ENCODE results near the gene EYA4. TPM values are rescaled to one million over a fixed set of nuclear protein-coding genes. Genes with fewer than 3 reads are reported as not detected.

EYA4 gene
- total RNA-seq, 1 donor from 2014 or later, result 0.40 TPM

- DNase-seq (no peak), ATAC-seq (ENCODE audit: low read depth) (no peak)
- ChIA-PET CTCF (no interaction called here), POLR2A (no interaction called here)
- intact Hi-C loops (cut with micrococcal nuclease), result no loop called here
- Mint-ChIP-seq H3K27ac (no peak overlapping the region), H3K36me3 (ENCODE audit: low read depth) (no peaks in the 10 kb centered on the region), H3K27me3 (no peaks in the 10 kb centered on the region), H3K9me3 (peaks cover 4% of the 10 kb centered on the region), H3K4me1 (no peaks in the 10 kb centered on the region), H3K4me3 (no peak overlapping the region)
- TF ChIP-seq CTCF (IDR thresholded peaks at IDR 0.05), result no peak
Measured at GRCh38 chr6:133208183-133208755, 32.9 kb upstream of the EYA4 start.

- no peak overlapping the region for H3K4me3 Mint-ChIP-seq
- no peak for TF ChIP-seq CTCF (IDR thresholded peaks at IDR 0.05)
- CTCF ChIA-PET, result no interaction called here
Measured at GRCh38 chr6:133214267-133214666, 26.9 kb upstream of the EYA4 start.

GRCh38 chr6:133218852-133219251 lies 22.3 kb upstream of the EYA4 start:
- no peak for DNase-seq
- H3K9me3 Mint-ChIP-seq, result peaks cover 4% of the 10 kb centered on the region
- ChIA-PET CTCF (no interaction called here), POLR2A (no interaction called here)
- intact Hi-C loops (cut with micrococcal nuclease), result no loop called here
- no peak for TF ChIP-seq CTCF (IDR thresholded peaks at IDR 0.05)
- no peak for ATAC-seq (ENCODE audit: low read depth)
- H3K27ac Mint-ChIP-seq, result no peak overlapping the region
- no peak overlapping the region for H3K4me3 Mint-ChIP-seq
- no peaks in the 10 kb centered on the region for H3K27me3 Mint-ChIP-seq
- H3K36me3 Mint-ChIP-seq (ENCODE audit: low read depth), result no peaks in the 10 kb centered on the region
- no peaks in the 10 kb centered on the region for H3K4me1 Mint-ChIP-seq

More at GRCh38 chr6:133214267-133214666, 26.9 kb upstream of the EYA4 start:
- ATAC-seq (ENCODE audit: low read depth) (no peak), DNase-seq (no peak)
- intact Hi-C loops (cut with micrococcal nuclease), result no loop called here
- Mint-ChIP-seq H3K9me3 (peaks cover 8% of the 10 kb centered on the region), H3K4me1 (no peaks in the 10 kb centered on the region), H3K27ac (no peak overlapping the region), H3K36me3 (ENCODE audit: low read depth) (no peaks in the 10 kb centered on the region), H3K27me3 (no peaks in the 10 kb centered on the region)
- POLR2A ChIA-PET, result no interaction called here

- H3K9me3 Mint-ChIP-seq, result peaks cover 2% of the 10 kb centered on the region
- H3K27ac Mint-ChIP-seq, result no peak overlapping the region
- no peak for ATAC-seq (ENCODE audit: low read depth)
- peaks cover 3% of the 10 kb centered on the region for H3K27me3 Mint-ChIP-seq
- intact Hi-C loops (cut with micrococcal nuclease), result no loop called here
- POLR2A ChIA-PET, result no interaction called here
- H3K4me1 Mint-ChIP-seq, result no peaks in the 10 kb centered on the region
- CTCF ChIA-PET, result no interaction called here
- TF ChIP-seq CTCF (IDR thresholded peaks at IDR 0.05), result no peak
- no peak overlapping the region for H3K4me3 Mint-ChIP-seq
- DNase-seq, result no peak
- no peaks in the 10 kb centered on the region for H3K36me3 Mint-ChIP-seq (ENCODE audit: low read depth)
Measured at GRCh38 chr6:133223452-133224029, 17.6 kb upstream of the EYA4 start.

GRCh38 chr6:133225560-133225959 lies 15.6 kb upstream of the EYA4 start:
- DNase-seq, result no peak

More at GRCh38 chr6:133225560-133225959, 15.6 kb upstream of the EYA4 start:
- no peak for ATAC-seq (ENCODE audit: low read depth)
- Mint-ChIP-seq H3K4me1 (no peaks in the 10 kb centered on the region), H3K4me3 (no peak overlapping the region), H3K27me3 (peaks cover 3% of the 10 kb centered on the region), H3K9me3 (no peaks in the 10 kb centered on the region), H3K36me3 (ENCODE audit: low read depth) (no peaks in the 10 kb centered on the region), H3K27ac (no peak overlapping the region)
- POLR2A ChIA-PET, result no interaction called here
- TF ChIP-seq CTCF (IDR thresholded peaks at IDR 0.05), result no peak
- intact Hi-C loops (cut with micrococcal nuclease), result no loop called here
- CTCF ChIA-PET, result no interaction called here
